Measurements from ENCODE around the gene ZNF816. TPM values are rescaled to one million over a fixed set of nuclear protein-coding genes. Genes with fewer than 3 reads are reported as not detected.
"Not testable (repeated sequence)": the region's sequence is repeated elsewhere in the genome, so short reads cannot be mapped to it uniquely, and the experiment has no call there.

ZNF816 gene
- total and polyA plus RNA-seq, 2 donors from 2014 or later, result 4.4 to 16.6 TPM

DNA sequence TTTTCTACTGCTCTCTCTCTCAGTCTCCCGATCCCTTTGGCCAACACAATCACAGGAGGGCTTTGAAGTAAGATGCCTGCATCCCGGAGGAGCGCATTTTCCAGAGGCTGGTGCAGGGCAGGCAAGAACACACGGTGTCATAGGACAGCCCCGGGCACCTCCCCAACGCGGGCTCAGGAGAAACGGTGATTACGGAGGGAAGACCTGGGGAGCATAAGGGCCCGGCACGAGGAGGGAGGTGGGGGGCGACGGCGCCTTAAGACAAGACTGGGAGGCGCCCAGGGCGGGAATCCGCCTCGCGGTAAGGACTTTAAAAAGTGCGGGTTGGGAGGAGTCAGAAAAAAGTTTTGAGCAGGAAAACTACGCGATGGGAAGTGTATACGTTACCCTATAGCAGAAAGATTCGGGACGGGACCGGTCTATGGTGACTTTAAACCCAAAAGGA lies 20.7 kb downstream of the ZNF816 start:
- H3K27ac ChIP-seq (ENCODE audit: low read depth in 2 of 2, low read length in 2 of 2), result peak overlapping the region; percentile 78 to 83
- no peaks in the 10 kb centered on the region for H3K36me3 ChIP-seq (ENCODE audit: control insufficient read depth in 2 of 3, insufficient read depth in 3 of 3, low read length in 3 of 3)
- intact Hi-C loops (cut with DNase I), result no loop called here
- peak overlapping the region; percentile 75 to 94 (median 89) for H3K9ac ChIP-seq (ENCODE audit: low read length in 3 of 3)
- peaks cover 0 to under 1% (median 0%) of the 10 kb centered on the region in 3 donors for H3K9me3 ChIP-seq (ENCODE audit: control insufficient read depth in 2 of 3, insufficient read depth in 1 of 3, low read length in 3 of 3)
- H3K27me3 ChIP-seq (ENCODE audit: control insufficient read depth, insufficient read depth, low read length), result no peaks in the 10 kb centered on the region
- no peak for FAIRE-seq
- peak in 3 of 5 donors; percentile 61 to 85 (median 64) for DNase-seq
- H3K4me1 ChIP-seq (ENCODE audit: control insufficient read depth in 2 of 3, insufficient read depth in 2 of 3, low read depth in 1 of 3, low read length in 3 of 3), result peaks cover 0 to 11% (median 1%) of the 10 kb centered on the region in 3 donors
- H3K4me3 ChIP-seq (ENCODE audit: low read length in 3 of 3), result peak overlapping the region; percentile 62 to 93 (median 88)
- TF ChIP-seq CTCF (IDR thresholded peaks at IDR 0.05; ENCODE audit: borderline replicate concordance, extremely low read depth, insufficient read depth), result no peak

GRCh38 chr19:52941523-52941922 lies 21.2 kb downstream of the ZNF816 start:
- peak overlapping the region; percentile 62 to 93 (median 88) for H3K4me3 ChIP-seq (ENCODE audit: low read length in 3 of 3)
- FAIRE-seq; H3K27me3 ChIP-seq (ENCODE audit: control insufficient read depth, insufficient read depth, low read length); H3K36me3 ChIP-seq (ENCODE audit: control insufficient read depth in 2 of 3, insufficient read depth in 3 of 3, low read length in 3 of 3); H3K9me3 ChIP-seq (ENCODE audit: control insufficient read depth in 2 of 3, insufficient read depth in 1 of 3, low read length in 3 of 3); DNase-seq; intact Hi-C loops (cut with DNase I): not testable (repeated sequence)
- peak overlapping the region in 2 of 3 donors; percentile 10 to 89 for H3K9ac ChIP-seq (ENCODE audit: low read length in 3 of 3)
- peaks cover 0 to 16% (median 5%) of the 10 kb centered on the region in 3 donors for H3K4me1 ChIP-seq (ENCODE audit: control insufficient read depth in 2 of 3, insufficient read depth in 2 of 3, low read depth in 1 of 3, low read length in 3 of 3)
- peak overlapping the region in 1 of 2 donors; percentile 83 for H3K27ac ChIP-seq (ENCODE audit: low read depth in 2 of 2, low read length in 2 of 2)

GRCh38 chr19:52940905-52941304 lies 21.8 kb downstream of the ZNF816 start:
- DNase-seq; FAIRE-seq; H3K27me3 ChIP-seq (ENCODE audit: control insufficient read depth, insufficient read depth, low read length); H3K9ac ChIP-seq (ENCODE audit: low read length in 3 of 3); intact Hi-C loops (cut with DNase I); H3K9me3 ChIP-seq (ENCODE audit: control insufficient read depth in 2 of 3, insufficient read depth in 1 of 3, low read length in 3 of 3); H3K4me3 ChIP-seq (ENCODE audit: low read length in 3 of 3); H3K27ac ChIP-seq (ENCODE audit: low read depth in 2 of 2, low read length in 2 of 2); H3K36me3 ChIP-seq (ENCODE audit: control insufficient read depth in 2 of 3, insufficient read depth in 3 of 3, low read length in 3 of 3): not testable (repeated sequence)
- H3K4me1 ChIP-seq (ENCODE audit: control insufficient read depth in 2 of 3, insufficient read depth in 2 of 3, low read depth in 1 of 3, low read length in 3 of 3), result peaks cover 0 to 19% (median 5%) of the 10 kb centered on the region in 3 donors

GRCh38 chr19:52938761-52939160 lies 23.9 kb downstream of the ZNF816 start:
- no peak overlapping the region for H3K4me3 ChIP-seq (ENCODE audit: low read length in 3 of 3)

More at GRCh38 chr19:52938761-52939160, 23.9 kb downstream of the ZNF816 start:
- FAIRE-seq (no peak), DNase-seq (peak in 2 of 5 donors; percentile 65 to 73)
- H3K27ac ChIP-seq (ENCODE audit: low read depth in 2 of 2, low read length in 2 of 2), result no peak overlapping the region
- H3K27me3 ChIP-seq (ENCODE audit: control insufficient read depth, insufficient read depth, low read length), result no peaks in the 10 kb centered on the region
- no peaks in the 10 kb centered on the region for H3K9me3 ChIP-seq (ENCODE audit: control insufficient read depth in 2 of 3, insufficient read depth in 1 of 3, low read length in 3 of 3)
- no peaks in the 10 kb centered on the region for H3K36me3 ChIP-seq (ENCODE audit: control insufficient read depth in 2 of 3, insufficient read depth in 3 of 3, low read length in 3 of 3)
- intact Hi-C loops (cut with DNase I), result no loop called here
- no peak overlapping the region for H3K9ac ChIP-seq (ENCODE audit: low read length in 3 of 3)
- peaks cover 0 to 16% (median 5%) of the 10 kb centered on the region in 3 donors for H3K4me1 ChIP-seq (ENCODE audit: control insufficient read depth in 2 of 3, insufficient read depth in 2 of 3, low read depth in 1 of 3, low read length in 3 of 3)
- no peak for TF ChIP-seq CTCF (IDR thresholded peaks at IDR 0.05; ENCODE audit: borderline replicate concordance, extremely low read depth, insufficient read depth)

Data from kidney (tissue), 14 donors.